ENCODE measurements around the gene GRIN2A. TPM values are rescaled to one million over a fixed set of nuclear protein-coding genes. Genes with fewer than 3 reads are reported as not detected.

GRIN2A gene
- total and polyA plus RNA-seq, 2 of the 8 experiments (the other 6 are each of a cell fraction or from before 2014, with no cell fraction given): 0.18 to 1.8 TPM

- TF ChIP-seq CHD2 (IDR thresholded peaks at IDR 0.05; ENCODE audit: low read length) (no peak), EP300 (IDR thresholded peaks at IDR 0.05; ENCODE audit: borderline replicate concordance in 1 of 2, low read depth in 2 of 2, low read length in 2 of 2) (no peak), EZH2 (IDR thresholded peaks at IDR 0.05; ENCODE audit: low read depth, low read length, severe bottlenecking) (no peak), CBX8 (IDR thresholded peaks at IDR 0.05; ENCODE audit: borderline replicate concordance, low read depth, low read length) (no peak)
Measured at GRCh38 chr16:10027553-10027952, 154.7 kb downstream of the GRIN2A start (continued).
